GM21423 (cell line): ENCODE measurements around the gene WIPF3.

Experiments used
- ATAC-seq: cut with Tn5 transposase; IDR thresholded peaks from one replicate; pipeline ENCODE4 v1.9.1; 2021; ENCODE audit warnings: mild to moderate bottlenecking, moderate library complexity; ENCODE audit not compliant: unreplicated experiment

The WIPF3 gene, protein sequence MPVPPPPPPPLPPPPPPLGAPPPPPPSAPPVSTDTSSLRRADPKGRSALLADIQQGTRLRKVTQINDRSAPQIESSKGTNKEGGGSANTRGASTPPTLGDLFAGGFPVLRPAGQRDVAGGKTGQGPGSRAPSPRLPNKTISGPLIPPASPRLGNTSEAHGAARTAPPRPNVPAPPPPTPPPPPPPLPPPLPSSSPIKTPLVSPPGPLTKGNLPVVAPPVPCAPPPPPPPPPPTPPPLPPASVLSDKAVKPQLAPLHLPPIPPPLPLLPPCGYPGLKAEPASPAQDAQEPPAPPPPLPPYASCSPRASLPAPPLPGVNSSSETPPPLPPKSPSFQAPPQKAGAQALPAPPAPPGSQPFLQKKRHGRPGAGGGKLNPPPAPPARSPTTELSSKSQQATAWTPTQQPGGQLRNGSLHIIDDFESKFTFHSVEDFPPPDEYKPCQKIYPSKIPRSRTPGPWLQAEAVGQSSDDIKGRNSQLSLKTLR

DNA sequence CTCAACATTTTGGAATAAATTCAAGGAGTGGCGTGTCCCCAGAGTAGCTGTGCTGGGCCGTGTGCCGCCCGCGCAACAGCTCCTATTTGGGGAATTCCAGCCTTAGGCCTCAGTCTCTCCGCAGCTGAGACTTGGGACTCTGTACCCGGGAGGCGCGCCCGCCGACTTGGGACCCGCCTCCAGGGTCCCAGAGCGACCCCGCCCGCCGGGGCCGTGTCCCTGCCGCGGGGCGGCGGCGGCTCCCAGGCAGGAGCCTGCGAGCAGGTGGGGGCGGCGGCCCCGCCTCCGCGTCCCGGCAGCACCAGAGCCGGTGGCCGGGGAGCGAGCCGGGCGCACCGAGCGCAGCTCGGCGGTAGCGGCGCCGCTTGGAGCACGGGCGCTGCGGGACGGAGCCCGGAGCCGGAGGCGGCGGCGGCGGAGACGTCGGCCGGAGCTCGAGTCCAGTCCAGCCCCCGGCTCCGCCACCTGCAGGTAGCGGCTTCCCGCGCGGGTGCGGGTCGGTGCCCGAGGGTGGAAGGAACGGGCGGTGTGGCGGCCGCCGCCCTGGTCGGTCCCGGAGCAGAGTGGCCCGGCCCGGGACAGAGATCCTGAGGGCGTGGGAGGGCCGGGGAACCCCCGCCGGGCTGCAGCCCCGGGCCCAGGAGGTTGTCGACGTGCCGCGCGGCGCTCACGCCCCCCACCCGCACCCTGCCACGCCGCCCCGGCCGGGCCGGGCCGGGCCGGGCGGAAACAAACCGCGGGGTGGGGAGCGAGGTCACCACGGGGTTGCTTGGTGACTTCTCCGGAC is at the start of gene WIPF3:
Gene WIPF3, plus strand, starts transcription at position 301 of the 787 bp plus-strand sequence. CDS start 28,217 bp downstream, outside the sequence.
- no peak for ATAC-seq

DNA sequence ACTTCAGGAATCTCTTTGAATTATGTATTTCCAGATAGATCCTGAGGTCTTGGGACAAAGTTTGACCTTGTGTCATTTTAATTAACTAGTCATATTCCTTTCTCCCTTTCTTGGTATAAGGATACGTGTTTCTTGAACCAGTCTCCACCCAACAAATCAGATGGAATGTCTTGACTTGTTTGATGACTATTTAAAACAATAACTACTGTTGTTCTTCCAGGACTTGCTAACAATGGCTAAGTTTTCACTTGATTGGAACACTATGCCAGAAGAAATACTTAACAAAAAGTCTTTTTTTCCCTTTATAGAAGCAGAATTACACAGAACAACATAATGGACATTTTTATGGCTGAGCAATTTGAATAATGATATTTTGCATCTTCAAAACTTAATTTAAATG is 43.0 kb upstream of the WIPF3 start:
- no peak for ATAC-seq

DNA sequence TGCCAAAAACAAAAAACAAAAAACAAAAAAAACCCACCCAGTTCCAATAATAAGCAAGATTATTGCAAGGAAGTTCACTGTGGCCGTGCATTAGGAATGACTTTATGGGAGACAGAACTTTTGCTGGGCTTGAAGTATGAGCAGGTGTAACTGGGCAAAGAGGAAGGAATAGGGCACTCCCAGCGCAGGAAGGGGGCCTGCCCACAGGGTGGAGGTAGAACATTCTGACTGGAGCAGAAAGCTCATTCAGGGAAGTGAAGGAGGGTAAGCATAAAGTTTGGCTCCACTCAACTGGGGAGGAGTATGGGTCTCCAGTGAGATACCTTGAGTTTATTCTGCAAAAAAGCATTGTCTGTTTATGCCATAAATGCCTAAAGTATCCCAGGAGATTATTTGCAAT is 42.1 kb upstream of the WIPF3 start:
- no peak for ATAC-seq

DNA sequence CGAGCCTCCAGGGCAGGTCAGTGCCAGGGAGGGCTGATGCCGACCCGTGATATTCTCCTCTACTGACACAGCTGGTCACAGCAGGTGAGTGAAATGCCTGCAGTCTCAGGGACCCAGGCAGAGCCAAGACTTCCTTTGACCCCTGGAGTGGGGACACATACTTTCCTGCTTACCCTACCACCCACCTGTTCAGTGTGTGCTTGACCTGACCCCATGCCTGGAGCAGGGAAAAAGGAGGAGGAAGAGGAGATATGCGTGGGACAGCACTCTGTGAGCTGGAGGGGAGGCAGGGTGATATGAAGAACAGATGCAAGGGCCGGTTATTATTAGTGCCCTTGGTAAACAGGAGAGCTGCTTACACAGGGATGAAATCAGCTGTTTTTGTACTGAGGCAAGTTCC is 40.8 kb upstream of the WIPF3 start:
- no peak for ATAC-seq

DNA sequence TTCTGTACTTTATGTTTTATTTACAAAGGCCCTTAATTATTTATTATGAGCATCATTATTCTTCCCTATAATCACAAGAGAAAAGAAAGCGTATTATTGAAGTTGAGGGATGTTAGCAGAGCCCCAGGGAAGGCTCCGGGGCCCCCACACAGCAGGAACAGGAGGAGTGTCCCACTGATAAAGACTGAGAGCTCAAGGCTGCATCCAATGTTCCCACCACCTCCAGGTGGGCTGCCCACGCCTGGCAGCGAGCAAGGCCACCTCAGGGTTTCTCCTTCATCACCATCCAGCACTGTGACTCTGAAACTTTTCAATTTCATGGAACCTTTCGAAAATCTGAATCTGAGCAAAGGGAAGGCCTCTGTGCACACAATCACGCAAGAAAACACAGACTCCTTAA is 35.9 kb upstream of the WIPF3 start:
- ATAC-seq = no peak

DNA sequence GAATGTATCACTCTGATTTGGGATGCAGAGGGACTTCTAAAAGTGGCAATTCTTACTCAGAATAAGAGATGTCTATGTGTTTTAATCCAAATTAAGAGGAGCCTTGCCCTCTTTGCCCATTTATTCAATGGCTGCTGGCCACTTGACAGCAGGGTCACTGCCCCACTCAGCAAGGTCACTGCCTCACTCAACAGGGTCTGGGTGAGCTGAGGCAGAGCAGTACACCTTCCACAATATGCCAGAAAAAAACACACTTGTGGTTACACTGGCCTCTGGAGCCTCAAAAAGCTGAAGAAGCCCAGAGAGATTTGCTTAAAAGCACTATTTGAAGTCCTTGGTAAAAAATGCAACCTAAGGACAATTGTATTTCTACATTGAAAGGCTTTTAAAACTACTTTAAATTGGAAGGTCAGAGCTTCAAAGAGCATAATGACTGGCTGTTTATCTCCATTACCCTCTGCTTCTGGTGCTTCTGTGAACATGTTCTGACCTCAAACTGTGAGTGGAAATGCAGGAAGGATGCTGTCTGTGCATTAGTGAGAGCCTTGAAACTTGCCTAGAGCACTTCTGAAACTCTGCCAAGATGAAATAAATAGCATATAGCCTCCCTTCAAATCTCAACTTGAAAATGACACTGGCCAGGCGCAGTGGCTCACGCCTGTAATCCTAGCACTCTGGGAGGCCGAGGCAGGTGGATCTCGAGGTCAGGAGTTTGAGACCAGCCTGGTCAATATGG is 35.1 kb upstream of the WIPF3 start:
- no peak for ATAC-seq

DNA sequence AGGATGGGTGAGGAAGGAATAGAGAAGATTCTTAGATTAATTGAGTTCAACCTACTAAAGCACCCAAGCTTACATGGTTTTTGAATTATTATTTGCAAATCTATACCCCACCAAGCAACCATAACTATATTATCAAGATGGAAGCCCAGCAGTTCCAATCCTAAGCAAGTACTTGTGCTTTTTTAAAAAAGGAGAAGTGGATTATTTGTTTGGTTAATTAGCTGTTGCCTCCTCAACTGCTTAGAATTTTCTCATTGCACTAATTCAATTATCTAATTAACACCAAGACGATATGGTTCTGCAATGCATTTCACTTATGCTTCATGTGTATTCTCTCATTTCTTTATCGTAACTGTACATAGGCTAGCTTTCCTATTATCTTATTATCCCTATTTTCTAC is 27.3 kb upstream of the WIPF3 start:
- ATAC-seq = no peak

DNA sequence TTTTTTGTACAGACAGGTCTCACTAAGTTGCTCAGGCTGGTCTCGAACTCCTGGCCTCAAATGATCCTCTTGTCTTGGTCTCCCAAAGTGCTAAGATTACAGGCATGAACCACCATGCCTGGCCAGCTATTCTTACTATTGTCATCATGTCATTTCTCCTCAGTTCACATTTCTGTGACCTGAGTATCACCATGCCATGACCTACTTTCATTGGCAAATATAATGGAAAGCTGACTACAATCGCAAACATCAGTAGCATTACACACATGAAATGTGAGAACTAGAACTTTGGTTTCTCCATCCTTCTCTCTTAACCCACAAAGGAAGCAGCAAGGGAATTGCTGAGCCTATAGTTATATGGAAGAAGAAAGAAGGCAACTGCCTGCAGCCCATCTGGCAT is 26.0 kb upstream of the WIPF3 start:
- no peak for ATAC-seq

DNA sequence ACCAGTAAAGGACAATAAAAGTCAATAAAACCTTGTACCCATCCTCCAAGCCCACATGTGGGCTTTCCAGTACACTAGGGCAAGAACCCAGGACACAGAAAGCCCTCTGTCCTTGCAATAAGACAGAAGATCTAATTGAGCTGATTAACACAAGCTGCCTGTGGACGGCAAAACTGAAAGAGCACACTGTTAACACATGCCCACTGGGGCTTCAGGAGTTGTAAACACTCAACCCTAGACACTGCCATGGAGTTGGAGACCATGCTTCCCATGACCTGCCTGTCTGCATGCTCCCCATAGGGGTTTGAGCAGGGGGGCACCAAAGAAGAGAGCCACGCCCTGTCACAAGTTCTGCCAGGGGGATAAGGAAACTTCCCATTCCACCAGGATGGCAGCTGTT is 22.6 kb upstream of the WIPF3 start:
- ATAC-seq = no peak

DNA sequence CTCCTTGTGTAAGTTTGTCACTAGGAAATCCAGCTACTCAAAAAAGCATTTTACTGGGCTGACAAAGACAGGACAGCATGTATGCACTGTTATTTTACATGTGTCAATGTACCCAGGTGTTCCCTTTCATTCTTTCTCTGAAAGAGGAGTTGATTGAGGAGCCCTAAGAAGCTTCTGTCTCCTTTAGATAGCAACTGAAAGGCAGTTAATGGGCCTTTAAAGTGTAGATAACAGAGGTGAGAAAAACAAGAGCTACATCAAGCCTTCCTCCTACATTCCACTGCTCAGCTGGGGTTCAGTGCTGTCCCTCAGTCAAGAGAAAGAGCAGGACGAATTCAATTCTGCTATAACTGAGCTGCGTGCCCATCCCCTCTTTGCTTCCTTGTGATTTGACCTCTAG is 12.8 kb upstream of the WIPF3 start:
- no peak for ATAC-seq

DNA sequence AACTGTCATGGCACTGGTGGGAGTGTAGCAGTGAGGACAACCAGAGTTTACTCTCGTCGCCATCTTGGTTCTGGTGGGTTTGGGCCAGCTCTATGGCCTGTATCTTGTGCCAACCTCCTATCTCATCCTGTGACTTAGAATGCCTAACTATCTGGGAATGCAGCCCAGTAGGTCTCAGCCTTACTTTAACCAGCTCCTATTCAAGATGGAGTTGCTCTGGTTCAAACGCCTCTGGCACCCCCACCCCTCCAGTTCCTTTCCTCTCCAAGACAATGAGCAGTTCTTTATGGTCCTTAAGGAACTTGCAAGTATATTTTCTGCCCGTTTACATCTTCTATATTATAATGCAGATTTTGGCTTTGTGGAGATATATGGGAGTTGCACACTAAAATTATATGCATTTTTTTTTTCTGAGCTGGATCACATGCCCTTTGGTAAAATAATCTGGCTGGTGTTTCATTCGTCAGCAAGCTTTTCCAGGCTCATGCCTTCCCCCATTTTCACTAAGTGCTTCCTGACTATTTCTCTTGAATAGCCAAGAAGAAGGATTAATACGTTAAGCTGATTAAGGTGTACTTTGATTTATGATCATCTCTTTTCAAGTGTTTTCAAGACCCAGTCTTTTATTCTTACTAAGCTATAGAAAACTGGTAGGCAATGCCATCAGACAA is 11.2 kb upstream of the WIPF3 start:
- ATAC-seq = no peak

DNA sequence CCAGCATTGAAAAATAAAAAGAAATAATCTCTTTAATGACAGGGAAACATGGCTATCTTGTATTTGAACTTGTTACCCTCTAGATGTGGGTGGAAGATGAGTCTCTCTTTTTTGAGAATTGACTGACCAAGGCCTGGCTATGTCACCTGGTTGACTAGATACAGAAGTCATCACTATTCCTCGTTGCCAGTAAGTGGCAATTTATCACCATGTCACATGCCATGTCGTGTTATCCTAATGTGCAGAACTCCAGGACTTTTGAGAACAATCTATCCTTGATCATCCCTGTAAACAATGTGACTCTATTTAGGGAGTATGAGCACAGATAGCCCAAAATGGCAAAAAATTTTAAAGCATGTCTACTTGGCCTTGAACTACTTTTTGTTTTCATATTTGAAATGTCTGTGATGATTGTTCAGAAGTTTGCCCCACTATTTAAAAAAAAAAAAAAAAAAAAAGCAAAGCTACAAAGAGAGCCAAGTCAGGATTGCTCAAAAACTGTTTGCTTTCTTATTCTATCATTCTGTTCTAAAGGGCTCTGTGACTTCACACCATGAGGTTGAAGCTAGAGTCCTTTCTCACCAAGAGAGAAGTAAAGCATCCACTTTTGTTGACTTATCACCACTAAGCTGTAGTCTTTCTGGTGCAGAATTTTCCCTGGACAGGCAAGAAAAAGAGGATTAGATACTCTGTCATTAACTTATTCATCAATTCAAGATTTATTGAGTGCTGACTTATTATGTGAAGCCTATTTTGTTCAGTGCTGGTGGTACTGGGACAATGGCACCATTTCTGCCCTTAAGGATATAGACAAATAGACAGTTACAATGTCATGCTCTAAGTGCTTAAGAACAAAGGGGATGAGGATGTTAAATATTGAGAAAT is 10.4 kb upstream of the WIPF3 start:
- no peak for ATAC-seq

DNA sequence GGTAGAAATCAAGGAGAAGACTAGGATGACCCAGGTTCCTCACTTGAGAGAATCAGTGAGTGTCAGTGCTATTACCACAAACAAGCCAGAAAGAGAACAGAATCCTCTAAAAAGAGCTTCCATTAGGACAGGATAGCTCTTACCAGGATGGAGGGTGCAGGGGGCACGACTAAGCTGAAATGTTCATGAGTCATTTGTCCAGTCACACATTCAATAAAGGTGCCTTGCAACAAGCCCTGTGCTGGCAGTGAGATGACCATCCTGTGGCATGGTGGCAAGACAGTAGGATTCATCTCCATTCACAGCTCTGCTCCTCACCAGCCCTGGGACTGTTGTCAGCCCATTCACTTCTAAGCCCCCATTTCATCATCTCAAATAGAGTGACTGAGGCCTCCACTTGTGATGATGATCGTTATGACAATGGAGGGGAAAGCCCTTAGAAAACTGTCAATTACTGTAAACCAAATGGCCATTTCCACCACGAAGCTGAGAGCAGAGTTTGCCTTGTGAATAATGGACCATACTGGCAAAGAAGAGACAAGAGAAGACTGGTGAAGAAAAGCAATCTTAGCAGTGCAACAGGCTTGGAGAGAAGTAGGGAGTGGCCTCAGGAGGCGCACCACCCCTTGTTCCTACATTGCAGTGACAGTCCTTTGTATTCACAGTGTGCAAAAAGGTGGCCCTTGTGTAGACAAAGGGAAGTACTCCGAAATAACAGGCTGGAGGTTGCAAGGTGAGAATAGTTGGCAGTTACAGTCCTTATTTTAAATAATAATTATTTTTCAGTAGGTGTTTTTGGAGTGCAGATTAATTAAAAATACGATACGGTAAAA is 9.0 kb upstream of the WIPF3 start:
- no peak for ATAC-seq

DNA sequence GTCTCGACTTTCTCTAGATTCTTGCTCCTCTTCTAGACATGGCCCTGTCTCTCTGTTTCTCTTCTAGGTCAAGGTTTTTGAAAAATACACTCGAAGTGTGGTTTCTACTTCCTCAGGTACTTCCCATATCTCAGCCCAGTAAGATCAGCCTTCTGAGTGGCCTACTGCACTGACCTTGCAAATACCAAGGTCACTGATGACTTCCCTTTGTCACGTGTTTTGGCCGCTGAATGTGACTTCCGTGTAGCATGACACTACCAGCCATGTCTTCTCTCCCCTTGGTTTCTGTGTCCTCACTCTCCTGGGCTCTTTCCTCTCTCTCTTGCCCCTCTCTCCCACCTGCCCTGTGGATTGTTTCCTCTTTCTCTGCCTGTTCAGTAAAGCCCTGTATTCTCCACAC is 7.9 kb upstream of the WIPF3 start:
- ATAC-seq = no peak

DNA sequence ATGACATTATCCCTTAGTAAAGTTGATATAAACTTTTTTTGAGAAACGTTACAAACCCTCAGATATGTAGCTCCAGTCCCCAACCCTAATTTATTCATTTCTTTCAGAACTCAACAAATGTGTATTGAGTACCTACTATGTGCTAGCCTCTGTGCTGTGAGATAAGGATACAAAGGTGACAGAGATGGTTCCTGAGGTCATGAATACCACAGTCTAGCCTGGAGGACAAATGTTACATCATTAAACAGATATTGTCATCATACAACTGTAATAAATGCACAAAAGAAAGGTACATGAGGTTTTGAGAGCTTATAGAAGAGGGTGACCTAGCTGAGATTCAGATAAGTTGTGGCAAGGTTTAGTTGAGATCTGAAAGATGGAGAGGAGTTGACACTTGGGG is 4.4 kb upstream of the WIPF3 start:
- ATAC-seq = no peak

DNA sequence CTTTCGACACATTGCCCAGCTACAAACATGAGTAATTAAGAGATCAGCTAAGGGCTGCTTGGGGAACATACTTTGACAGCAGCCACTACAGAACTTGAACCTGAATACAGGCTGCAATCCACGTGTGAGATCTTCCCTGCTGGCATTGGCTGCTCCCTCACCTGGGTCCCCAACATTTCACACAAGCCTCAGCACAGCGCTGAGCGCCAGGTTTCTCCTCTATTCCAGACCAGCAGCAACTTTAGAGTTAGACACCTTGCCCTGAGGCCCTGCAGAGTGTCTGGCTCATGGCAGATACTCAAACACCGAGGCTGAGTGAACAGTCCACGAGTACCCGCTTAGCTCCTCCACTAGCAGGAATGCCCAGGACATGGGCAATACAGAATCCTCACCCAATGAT is 1.3 kb upstream of the WIPF3 start:
- ATAC-seq = no peak

DNA sequence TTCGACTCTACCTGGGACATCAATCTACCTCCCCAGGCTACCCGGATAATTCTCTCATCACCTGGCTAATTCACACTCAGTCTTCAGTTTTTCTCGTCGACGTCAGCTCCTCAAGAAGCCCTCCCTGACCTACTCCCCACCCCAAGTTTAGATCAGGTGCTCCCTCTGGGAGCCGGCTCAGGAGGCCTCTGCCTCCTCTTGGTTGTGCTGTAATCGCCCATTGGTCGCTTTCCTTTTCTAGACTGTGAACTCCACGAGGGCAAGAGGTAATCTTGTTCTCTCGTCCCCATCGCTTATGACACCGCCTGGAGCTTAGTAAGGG is 461 bp upstream of the WIPF3 start:
- no peak for ATAC-seq

DNA sequence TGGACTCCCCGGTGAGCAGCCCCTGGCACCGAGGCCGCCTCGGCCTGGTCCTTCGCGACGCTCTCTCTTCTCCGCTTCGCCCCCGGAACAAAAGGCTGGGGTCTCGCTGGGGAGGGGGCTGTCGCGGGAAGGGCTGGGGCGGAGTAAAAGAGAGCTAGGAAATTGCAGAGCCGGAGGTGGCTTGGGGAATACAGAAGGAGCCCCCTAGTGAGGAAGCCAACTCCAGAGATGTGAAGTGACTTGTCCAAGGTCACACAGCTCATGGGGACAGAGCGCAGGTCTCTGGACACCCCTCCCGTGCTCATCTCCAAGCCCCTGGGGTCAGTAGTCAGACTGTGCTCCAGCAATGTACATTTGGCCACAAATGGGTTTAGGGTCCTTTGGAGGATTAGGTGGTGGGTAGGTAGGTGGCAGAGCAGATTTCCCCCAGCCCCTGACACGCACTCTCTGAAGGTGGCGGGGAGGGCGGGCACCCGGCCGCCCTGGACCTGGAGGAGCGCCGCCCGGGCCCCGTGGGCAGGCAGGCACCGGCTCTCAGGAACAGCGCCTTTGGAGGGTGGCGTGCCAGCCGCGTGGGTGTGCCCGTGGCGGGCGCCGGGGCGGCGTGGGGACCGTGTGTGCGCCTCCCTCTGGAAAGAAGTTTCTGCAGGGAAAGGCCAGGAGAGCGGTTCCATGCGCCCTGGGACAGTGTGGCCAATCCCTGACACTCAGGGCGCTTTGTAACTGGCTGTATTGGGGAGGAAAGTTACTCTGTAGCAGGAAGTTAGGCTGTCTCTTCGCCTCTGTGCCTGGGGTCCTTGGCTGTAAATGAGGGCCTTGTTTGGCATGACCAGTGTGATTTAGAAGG is 910 bp downstream of the WIPF3 start:
- no peak for ATAC-seq
